ENCODE results near the gene CRMP1.

DNA sequence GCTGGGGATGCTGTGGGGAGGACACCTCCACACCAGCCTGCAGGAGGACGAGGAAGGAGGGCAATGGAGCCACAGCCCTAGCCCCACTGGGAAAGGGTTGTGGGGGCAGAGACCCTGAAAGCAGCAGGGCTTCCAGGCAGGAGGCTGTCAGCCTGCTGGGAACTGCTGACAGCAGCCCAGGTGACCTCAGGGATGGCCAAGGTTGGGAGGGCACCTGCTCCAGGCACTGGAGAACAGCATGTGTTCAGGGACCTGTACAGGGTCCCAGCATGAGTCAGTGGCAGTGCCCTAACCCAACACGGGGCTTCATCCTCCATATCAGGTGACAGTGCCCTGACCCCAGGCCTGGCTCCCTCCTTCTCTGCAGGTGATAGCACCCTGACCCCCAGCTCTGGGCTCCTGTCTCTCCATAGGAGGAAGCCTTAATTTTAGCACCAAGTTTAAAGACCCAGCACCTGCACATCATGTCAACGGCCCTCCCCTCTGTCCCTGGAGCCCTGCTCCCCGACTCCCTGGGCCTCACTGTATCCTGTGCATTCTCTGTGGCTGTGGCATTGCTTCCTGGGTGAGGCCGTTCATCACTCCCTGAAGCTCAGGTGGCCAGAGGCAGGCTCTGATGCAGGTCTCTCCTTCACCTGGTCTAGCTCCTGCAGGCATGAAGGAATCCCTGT is 66.3 kb downstream of the CRMP1 start:
- TF ChIP-seq CTCF (IDR thresholded peaks at IDR 0.05), result no peak
- no peak for TF ChIP-seq POLR2A (IDR thresholded peaks at IDR 0.05)
